DOHH2 (cell line): ENCODE results near the gene FANCC.

Source experiments
- H3F3A ChIP-seq: fragments of 200-600 bp; sonication (generic), shearing (Covaris generic); 2 replicates; pipeline ENCODE4 v1.6.0; 2016; ENCODE audit warnings: antibody characterized with exemption, mild to moderate bottlenecking; ENCODE audit not compliant: control insufficient read depth, insufficient read depth
- H3K27ac ChIP-seq: fragments of 200-600 bp; sonication (generic); 2 replicates; pipeline ENCODE4 v1.5.1; 2014; ENCODE audit warnings: low read depth, mild to moderate bottlenecking, low read length, moderate library complexity
- H3K27me3 ChIP-seq: fragments of 200-600 bp; sonication (generic); 2 replicates; pipeline ENCODE4 v1.6.1; 2014; ENCODE audit warnings: mild to moderate bottlenecking, low read length, mixed read lengths; ENCODE audit not compliant: control insufficient read depth
- H3K36me3 ChIP-seq: fragments of 200-600 bp; sonication (generic); 2 replicates; pipeline ENCODE4 v1.6.1; 2014; ENCODE audit warnings: mild to moderate bottlenecking, low read length, moderate library complexity, mixed read lengths; ENCODE audit not compliant: control insufficient read depth
- H3K4me1 ChIP-seq: fragments of 200-600 bp; sonication (generic); 2 replicates; pipeline ENCODE4 v1.6.1; 2014; ENCODE audit warnings: mild to moderate bottlenecking, low read length, mixed read lengths; ENCODE audit not compliant: control insufficient read depth
- H3K4me2 ChIP-seq: fragments of 200-600 bp; sonication (generic); 2 replicates; pipeline ENCODE4 v1.6.0; 2014; ENCODE audit warnings: mild to moderate bottlenecking, low read length, moderate library complexity
- H3K4me3 ChIP-seq: fragments of 200-600 bp; sonication (generic); 2 replicates; pipeline ENCODE4 v1.5.1; 2014; ENCODE audit warnings: mild to moderate bottlenecking, low read length, mixed read lengths
- H3K79me2 ChIP-seq: fragments of 200-600 bp; sonication (generic); 2 replicates; pipeline ENCODE4 v1.6.1; 2014; ENCODE audit warnings: mild to moderate bottlenecking, low read length, mixed read lengths; ENCODE audit not compliant: control insufficient read depth
- H3K9me2 ChIP-seq: fragments of 200-600 bp; sonication (generic); replicated peaks from 2 replicates; pipeline ENCODE4 v1.6.1; 2014; ENCODE audit warnings: mild to moderate bottlenecking, low read length, mixed read lengths; ENCODE audit not compliant: control insufficient read depth
- H3K9me3 ChIP-seq: fragments of 200-600 bp; sonication (generic); 2 replicates; pipeline ENCODE4 v1.6.1; 2014; ENCODE audit warnings: antibody characterized with exemption, low read length, mixed read lengths; ENCODE audit not compliant: control insufficient read depth, insufficient read depth
- H4K20me1 ChIP-seq: fragments of 200-600 bp; sonication (generic); 2 replicates; pipeline ENCODE4 v1.6.0; 2014; ENCODE audit warnings: low read depth, mild to moderate bottlenecking, antibody characterized with exemption, low read length, moderate library complexity; ENCODE audit not compliant: control insufficient read depth, insufficient read depth
- EZH2phosphoT487 ChIP-seq: fragments of 200-600 bp; sonication (generic); IDR thresholded peaks from 2 replicates; pipeline ENCODE4 v1.6.1; 2017; ENCODE audit warnings: borderline replicate concordance, mild to moderate bottlenecking, antibody characterized with exemption, low read length, moderate library complexity, mixed read lengths
- TF ChIP-seq, protein P1 (sequence below): fragments of 200-600 bp; sonication (generic); IDR thresholded peaks from one replicate; pipeline ENCODE4 v1.5.1; 2014; ENCODE audit warnings: antibody characterized with exemption, mild to moderate bottlenecking, low read depth, low read length; ENCODE audit not compliant: poor library complexity, severe bottlenecking

The FANCC gene

DNA sequence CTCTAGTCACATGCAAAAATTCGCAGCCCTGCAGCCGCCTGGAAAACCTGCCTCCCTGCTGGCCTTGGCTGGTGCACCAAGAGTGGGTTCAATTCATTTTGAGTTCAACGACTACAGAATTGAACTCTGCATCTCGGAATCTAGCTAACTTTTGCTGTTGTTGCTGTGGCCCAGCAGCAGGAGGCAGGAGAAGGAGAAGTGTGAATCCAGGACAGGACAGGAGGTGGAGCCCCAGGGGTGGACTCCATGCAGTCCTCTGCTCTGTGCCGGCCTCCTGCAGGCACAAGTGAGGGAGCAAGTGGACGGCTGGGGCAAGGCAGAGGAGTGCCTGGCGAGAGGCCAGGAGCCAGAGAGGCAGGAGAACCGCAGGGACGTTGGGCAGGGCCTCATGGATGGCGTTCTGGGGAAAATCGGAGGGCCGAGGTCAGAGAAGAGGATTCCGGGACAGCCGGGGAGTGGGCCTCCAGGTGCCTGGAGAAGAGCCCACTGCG is 214.2 kb downstream of the FANCC start:
- Histone ChIP-seq H3K4me3 (no peak overlapping the region), H3K9me2 (no peaks in the 10 kb centered on the region), H3K79me2 (no peaks in the 10 kb centered on the region), H3K36me3 (no peaks in the 10 kb centered on the region), H3K27me3 (no peaks in the 10 kb centered on the region), H3K4me1 (no peaks in the 10 kb centered on the region), H3K9me3 (no peaks in the 10 kb centered on the region), H3F3A (no peaks in the 10 kb centered on the region), H3K27ac (no peak overlapping the region), H4K20me1 (no peaks in the 10 kb centered on the region), H3K4me2 (no peak overlapping the region)
- TF ChIP-seq EZH2phosphoT487, result no peak
- TF ChIP-seq, protein P1, sequence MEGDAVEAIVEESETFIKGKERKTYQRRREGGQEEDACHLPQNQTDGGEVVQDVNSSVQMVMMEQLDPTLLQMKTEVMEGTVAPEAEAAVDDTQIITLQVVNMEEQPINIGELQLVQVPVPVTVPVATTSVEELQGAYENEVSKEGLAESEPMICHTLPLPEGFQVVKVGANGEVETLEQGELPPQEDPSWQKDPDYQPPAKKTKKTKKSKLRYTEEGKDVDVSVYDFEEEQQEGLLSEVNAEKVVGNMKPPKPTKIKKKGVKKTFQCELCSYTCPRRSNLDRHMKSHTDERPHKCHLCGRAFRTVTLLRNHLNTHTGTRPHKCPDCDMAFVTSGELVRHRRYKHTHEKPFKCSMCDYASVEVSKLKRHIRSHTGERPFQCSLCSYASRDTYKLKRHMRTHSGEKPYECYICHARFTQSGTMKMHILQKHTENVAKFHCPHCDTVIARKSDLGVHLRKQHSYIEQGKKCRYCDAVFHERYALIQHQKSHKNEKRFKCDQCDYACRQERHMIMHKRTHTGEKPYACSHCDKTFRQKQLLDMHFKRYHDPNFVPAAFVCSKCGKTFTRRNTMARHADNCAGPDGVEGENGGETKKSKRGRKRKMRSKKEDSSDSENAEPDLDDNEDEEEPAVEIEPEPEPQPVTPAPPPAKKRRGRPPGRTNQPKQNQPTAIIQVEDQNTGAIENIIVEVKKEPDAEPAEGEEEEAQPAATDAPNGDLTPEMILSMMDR, result no peak

DNA sequence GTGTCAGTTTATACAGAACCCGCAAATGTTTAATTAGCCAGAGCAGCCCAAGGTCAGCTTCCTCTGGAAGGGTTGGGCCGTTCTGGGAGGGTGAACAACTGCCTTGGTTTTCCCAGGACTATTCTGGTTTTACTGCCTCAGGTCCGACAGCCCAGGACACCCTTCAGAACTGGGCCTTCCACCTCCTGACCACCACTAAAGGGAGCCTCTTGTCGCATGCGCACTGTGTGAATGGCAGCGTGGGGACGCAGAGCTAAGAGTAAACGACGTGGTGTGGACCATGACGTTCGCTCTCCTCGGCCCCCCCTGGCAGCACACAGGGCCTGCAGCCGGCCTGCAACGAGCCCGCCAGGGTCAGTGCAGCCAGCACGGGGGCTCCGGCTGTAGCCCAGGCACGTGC is 214.9 kb downstream of the FANCC start:
- Histone ChIP-seq H3K27me3 (no peaks in the 10 kb centered on the region), H3K36me3 (no peaks in the 10 kb centered on the region), H3K9me2 (no peaks in the 10 kb centered on the region), H3K4me3 (no peak overlapping the region), H3K4me1 (no peaks in the 10 kb centered on the region), H3K4me2 (no peak overlapping the region), H3K27ac (no peak overlapping the region), H3K9me3 (no peaks in the 10 kb centered on the region), H3K79me2 (no peaks in the 10 kb centered on the region), H3F3A (no peaks in the 10 kb centered on the region), H4K20me1 (no peaks in the 10 kb centered on the region)
- TF ChIP-seq EZH2phosphoT487, result no peak
- TF ChIP-seq, protein P1, result no peak

DNA sequence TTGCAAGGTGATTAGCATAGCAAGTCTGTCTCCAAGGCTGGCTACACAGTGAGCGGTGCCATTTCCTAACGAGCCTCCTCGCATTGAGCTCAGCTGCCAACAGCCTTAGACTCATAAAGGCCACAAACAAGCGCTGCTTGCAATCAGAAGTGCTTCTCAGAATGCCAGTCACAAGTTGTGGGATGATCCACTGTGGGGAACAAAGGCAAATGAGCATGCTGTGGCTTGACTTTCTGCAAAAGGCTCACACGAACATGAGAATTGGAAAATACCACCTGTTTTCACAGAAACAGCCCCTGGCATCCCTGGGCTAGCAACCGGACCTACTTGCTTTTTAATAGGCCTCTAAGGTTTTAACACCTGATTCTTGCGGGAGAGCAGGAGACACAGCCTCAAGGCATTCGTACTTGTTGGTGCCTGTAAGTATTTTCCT is 215.5 kb downstream of the FANCC start:
- TF ChIP-seq EZH2phosphoT487, result no peak
- TF ChIP-seq, protein P1, result no peak
- Histone ChIP-seq H4K20me1 (no peaks in the 10 kb centered on the region), H3K4me2 (no peak overlapping the region), H3K27ac (no peak overlapping the region), H3F3A (no peaks in the 10 kb centered on the region), H3K9me3 (no peaks in the 10 kb centered on the region), H3K9me2 (no peaks in the 10 kb centered on the region), H3K27me3 (no peaks in the 10 kb centered on the region), H3K79me2 (no peaks in the 10 kb centered on the region), H3K4me1 (no peaks in the 10 kb centered on the region), H3K4me3 (no peak overlapping the region), H3K36me3 (no peaks in the 10 kb centered on the region)
